Hematopoietic multipotent progenitor cell treated with erythropoietin and hydrocortisone succinate and interleukin-3 and kit ligand, for 4 days (in vitro differentiated cells): ENCODE results near the gene CPXM1.
"Not testable (repeated sequence)": the region's sequence is repeated elsewhere in the genome, so short reads cannot be mapped to it uniquely, and the experiment has no call there.

Experiments used
- DNase-seq: peaks from one replicate; pipeline ENCODE4 v3.0.0-alpha.2; 2015

CPXM1 gene

DNA sequence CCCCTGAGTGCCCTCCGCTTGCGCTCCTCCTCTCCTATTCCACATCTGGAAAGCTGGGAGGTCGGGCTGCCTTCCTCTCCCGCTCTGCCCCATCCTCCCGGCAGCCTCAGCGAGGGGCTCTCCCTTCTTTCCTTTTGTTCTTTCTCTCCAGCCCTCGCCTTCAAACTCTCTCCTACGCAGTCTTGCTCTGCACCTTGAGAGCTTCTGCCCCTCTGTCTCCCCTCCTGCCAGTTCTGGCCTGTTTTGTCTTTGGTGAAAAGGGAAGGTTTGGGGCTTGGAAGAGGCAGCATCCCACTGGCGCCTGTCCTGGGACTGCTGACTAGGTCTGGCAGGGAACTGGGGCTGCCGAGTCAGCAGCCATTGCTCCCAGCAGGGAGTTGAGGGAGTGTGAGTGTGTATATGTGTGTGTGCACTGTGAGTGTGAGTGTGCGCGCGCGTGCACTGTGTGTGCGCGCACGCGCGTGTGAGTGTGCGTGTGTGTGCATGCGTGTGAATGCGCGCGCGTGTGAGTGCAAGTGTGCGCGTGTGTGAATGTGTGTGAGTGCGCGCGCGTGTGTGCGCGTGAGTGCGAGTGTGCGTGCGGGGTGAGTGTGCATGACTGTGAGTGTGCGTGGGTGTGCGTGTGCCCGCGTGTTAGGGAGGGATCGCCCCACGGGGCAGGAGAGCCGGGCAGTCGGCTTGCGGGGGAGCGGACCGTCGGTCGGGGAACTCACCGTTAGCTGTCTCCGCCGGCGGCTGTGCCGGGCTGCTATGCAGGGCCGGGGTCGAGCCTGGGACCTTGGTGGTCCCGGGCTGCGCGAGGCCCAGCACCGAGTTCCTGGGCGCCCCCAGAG is 523 bp downstream of the CPXM1 start:
- peak; percentile 55 for DNase-seq

DNA sequence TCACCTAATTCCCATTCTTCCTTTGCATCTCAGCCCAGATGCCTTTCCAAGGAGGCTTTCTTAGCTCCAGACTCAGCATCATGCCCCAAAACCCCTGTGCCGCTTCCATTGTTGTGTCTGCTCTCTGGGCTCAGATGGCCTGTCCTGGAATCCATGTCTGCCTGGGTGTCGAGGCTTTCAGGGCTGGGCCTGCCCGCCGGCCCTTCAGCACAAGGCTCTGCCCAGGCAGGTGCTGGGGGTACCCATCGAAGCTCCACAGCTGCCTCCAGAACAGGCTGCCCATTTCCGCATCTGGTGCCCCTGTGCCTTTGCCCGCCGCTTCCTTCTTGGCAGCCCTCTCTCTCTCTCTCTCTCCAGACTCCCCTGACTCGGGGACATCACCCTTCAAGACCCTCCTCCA is 1.2 kb downstream of the CPXM1 start:
- DNase-seq, result peak; percentile 46

DNA sequence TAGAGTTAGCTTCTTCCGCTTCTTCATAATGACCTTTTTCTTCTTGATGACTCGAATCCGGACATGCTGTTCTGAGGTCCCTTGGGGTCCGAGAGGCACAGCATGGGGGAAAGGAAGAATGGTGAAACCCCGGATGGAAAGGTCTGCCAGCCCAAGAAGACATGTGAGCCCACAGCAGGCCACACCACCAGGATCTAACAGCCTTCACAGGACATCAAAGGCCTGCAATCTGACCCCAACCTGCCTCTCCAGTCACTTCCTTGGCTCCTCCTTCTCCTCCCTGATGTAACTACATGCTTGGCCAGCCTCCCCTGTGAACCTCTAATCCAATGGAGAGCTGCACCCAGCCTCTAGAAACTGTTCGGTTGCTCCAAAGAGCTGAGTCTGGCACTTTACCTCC is 1.6 kb downstream of the CPXM1 start:
- DNase-seq, result peak; percentile 57

DNA sequence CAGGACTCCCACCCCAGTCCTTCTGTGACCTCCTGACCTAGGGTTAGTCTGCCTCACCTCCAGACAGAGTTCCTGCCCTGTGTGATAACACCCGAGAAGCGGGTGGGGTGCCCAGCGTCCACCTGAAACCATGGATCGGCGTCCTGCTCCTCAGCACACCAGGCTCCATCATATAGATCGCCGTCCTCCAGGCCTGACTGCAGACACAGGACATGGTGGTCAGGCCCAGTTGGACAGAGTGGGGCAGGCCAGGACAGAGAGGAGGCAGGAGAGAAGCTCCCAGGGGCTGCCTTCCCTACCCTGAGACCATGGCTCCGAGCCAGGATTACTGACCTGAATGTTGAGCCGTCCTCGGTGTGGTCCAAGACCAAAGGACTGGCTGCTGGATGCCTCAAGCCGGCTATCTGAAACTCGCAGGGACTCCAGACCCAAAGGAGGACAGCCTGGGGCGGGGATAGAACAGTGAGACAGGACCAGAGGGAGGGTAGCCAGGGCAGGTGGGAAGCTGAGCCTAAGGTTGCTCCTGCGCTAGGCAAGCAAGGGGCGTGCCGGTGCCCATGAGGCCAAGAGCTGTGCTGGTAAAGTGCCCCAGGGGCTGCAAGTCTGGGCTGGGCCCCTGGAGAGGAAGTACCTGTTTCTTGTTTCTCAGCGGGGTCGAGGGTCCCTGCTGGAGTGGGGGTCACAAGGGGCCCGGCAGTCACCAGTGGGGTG is 2.2 kb downstream of the CPXM1 start:
- DNase-seq, result no peak

DNA sequence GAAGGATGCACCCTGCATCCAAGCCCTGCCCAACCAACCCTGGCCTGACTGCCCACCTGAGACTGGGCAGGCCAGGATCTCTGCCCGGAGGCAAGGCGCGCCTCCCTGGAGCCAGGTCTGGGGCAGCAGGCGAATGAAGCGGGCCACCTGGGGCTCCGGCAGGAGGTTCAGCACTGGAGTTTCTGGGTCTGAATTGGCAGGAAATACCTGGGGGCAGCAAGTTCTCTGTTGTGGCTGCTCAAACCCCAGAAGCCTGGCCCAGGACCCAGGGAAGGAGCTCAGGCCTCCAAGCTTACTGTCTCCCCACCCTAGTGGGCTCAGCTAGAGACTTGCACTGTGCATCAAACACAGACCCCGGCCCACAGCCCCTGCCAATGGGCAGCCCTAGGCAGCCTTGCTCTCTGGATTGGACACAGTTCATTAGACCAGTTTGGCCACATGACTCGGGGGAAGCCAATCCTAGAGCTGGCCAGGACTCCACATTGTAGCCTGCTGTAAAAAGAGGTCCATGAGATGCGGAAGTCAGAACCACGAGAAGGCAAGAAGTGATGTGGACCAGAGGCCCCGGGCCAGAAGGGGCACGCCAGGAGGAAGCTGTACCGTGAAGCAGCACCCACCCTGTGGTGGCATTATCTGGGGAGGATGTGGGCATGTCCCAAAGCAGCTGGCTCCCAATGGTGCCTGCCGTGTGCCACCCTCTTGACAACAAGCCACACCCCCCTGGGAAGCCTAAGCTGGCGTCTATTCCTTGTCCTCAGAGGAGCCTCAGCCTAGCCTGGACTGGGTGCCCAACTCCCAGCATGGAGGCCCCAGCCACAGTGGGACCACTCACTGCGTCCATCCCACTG is 3.1 kb downstream of the CPXM1 start:
- peak; percentile 37 for DNase-seq

DNA sequence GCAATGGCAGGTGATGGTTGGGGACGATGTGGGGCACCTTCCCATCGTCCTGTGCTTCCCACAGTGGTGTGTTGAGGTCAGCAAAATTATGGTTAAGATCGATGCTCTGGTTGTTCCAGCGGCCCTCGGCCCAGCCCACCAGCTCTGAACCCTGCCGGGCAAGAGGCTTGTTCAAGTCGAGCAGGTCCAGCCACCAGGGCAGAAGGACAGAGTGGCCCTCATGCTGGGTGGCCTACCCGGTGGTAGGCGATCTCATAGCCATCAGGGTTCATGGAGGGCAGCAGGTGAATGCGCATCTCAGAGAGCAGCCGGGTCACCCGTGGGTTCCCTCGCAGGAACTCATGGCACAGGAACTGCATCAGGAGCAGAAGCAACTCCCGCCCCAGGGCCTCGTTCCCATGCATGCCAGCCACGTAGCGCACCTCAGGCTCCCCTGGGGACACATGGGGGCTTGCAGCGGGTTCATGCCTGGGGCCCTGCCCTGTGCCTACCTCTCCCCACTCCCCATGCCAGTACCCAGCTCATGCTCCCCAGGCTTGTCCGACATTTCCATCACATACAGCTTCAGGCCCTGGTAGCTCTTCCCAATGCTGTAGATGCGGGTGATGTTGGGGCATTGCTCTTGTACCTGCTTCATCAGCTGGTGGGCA is 4.3 kb downstream of the CPXM1 start:
- no peak for DNase-seq

DNA sequence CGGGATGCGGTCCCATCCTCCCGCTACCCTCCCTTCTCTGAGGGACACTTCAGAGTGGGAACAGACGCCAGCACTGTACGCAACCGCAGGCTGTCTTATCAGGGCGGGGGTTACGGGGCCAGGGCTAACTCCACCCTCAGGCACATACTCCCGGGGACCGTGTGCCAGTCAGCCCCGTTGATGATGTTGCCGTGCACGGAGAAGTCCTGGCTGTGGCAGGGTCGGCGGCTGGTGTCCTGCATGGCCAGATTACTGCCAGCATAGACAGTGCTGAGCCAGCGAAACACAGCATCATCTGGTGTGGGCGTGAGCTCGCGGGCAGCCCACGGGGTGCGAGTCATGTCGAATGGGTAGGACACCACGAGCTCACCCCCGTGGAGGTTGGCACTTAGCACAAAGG is 5.0 kb downstream of the CPXM1 start:
- peak; percentile 77 for DNase-seq

DNA sequence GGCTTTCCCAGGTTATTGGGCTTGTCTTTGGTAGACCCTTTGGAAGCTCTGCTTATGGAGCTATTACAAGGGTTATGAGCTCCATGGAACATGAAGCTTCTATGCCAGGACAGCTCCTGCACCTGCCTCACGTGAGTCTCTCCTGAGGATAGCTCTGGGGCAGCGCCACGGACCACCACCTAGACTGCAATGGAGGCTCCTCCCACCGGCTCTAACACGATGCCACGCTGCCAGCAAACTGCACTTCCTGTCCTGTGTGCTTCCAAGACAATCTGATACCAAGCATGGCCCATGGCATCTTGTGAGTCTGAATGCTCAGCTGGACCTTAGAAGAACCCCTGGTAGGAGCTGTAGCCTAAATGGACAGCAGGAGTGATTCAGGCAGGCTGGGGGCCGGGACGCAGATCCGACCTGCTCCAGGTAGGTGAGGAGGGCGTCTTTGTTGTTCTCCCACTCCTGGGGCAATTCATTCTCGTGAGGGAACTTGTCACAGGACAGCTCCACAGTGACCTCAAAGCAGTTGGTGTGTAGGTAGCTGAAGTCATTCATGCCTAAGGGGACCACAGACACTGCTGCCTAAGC is 5.5 kb downstream of the CPXM1 start:
- no peak for DNase-seq

DNA sequence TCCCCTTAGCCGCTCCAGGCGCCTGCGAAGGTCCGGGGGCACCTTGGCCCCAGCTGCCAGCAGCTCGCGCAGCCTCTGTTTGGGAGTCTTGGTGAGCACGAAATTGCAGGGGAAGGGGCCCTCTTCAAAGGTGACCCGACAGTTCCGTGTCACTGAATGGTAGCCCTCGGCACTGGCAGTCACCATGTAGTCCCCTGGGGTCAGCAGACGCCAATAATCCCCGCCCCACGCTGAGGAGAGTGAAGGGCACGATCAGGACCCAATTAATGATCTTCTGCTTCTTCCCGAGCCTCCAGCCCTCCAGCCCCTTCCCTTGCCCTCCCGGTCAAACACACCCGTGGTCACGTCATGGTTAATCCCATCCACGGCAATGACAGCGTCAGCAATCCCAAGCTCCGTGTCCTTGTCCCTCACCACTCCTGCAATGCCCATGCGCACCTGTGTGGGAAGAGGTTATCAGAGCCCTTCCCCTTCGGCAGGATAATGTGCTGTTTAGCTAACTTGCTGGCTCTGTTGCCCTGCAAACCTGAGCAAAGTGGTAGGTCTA is 6.2 kb downstream of the CPXM1 start:
- no peak for DNase-seq

DNA sequence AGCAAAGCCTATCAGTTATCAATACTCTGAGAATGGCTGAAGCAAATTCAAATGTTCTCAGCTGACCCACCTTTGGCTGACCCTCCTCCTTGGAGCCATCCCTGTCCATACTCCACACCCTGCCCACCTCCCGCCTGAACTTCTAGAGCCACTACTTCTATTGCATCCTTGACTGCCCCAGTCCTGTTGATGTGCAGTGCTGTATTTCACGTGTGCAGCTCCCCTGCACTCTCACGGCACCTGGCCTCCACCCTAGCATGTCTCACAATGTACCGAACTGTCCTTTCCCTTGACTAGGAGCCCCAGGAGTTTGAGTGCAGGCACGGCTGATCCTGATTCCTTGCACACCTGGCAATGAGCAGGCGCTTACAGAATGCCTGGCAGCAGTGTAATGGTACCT is 7.0 kb downstream of the CPXM1 start:
- no peak for DNase-seq

DNA sequence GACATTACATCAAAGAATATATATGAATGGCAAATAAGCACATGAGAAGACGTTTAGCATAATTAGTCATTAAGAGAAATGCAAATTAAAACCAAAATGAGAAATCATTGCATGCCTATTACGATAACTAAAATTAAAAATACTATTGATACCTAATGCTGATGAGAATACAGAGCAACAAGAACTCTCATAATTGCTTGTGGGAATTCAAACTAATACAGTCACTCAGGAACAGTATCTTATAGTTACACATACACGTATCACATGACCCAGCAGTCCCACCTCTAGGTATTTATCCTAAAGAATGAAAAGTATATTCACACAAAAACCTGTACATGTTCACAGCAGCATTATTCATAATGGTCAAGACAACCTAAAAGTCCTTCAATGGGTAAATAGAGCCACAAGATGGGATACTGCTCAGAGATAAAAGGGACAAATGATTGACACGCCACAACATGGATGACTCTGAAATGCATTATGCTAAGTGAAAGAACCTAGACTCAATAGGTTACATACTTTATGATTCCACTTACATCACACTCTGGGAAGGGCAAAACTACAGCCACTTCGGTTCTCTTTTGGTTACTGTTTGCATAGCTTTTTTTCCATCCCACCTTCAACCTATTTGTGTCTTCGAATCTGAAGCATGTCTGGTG is 16.4 kb downstream of the CPXM1 start:
- no peak for DNase-seq

DNA sequence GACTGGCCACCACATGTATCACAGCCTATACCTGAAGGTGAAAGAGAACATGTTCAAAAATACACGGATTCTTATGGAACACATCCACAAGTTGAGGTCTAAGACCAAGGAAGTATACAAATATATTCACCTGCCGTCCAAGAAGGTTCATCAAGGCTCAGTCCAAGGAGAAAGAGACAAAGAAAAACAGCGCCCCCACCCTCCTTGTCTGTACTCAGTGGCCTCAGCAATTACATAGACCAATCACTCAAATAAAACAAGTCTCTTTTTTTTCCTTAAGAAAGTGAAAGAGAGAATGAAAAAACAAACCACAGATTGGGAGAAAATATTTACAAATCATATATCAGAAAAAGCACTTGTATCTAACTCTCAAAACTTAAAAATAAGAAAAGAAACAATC is 19.5 kb downstream of the CPXM1 start:
- no peak for DNase-seq

DNA sequence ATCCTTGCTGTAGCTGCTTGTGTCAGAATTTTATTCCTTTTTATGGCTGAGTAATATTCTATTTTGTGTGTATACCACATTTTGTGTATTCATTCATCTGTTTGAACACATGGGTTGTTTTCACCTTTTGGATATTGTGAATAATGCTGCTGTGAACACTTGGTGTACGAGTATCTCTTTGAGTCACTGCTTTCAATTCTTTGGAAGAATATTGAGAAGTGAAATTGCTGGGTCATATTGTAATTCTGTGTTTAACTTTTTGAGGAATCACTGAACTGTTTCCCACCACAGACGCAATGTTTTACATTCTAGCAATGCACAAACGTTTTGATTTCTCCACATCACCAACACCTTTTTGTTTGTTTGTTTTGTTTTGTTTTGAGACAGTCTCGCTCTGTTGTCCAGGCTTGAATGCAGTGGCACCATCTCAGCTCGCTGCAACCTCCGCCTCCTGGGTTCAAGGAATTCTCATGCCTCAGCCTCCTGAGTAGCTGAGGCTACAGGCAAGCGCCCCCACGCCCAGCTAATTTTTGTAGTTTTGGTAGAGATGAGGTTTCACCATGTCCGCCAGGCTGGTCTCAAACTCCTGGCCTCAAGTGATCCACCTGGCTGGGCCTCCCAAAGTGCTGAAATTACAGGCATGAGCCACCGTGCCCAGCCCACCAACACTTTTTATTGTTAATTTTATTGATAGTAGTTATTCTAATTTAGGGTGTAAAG is 21.7 kb downstream of the CPXM1 start:
- DNase-seq, result no peak

DNA sequence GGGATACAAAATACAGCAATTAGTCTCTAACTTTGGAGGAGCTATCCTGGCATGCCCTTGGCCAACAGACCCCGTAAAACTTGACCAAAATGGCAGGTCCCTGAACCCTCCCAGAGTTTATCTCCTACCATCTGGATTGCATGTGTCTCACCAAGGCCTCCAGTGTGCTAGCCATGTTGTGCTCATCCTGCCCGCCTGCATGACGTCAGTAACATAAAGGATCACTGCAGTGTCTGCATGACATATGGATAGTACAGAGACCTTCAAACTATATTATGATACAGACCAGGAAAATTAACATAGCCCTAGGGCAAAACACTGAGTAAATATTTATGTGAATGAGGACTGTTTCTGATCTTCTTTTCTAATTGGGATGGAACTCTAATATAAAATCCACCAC is 25.3 kb downstream of the CPXM1 start:
- no peak for DNase-seq

DNA sequence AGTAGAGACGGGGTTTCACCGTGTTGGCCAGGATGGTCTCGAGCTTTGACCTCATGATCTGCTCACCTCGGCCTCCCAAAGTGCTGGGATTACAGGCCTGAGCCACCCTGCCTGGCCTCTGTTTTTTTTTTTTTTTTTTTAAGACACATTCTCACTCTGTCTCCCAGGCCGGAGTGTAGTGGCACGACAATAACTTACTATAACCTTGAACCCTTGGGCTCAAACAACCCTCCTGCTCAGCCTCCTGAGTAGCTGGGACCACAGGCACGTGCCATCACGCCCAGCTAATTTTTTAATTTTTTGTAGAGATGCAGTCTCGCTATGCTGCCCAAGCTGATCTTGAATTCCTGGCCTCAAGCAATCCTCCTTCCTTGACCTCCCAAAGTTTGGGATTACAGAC is 26.6 kb downstream of the CPXM1 start:
- no peak for DNase-seq

DNA sequence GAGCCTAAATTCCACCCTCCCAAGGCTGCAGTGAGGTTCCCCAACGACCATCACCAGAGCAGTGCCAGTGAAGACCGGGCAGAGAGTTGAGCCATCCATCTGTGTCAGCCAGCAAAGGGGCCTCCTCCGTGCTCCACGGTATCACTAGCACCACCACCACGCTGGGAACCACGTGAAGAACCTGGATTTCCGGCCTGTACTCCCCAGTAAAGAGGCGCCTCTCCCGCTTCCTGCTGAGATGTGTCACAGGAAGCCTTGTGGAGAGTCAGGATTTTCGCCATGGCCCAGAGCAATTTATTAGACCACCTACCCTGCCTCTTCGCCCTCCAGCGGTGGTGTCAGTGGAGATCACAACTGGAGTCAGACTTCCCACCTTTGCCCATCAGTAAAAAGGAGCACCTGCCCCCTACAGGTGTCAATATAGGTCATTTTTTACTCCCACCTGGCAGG is 28.8 kb downstream of the CPXM1 start:
- no peak for DNase-seq

DNA sequence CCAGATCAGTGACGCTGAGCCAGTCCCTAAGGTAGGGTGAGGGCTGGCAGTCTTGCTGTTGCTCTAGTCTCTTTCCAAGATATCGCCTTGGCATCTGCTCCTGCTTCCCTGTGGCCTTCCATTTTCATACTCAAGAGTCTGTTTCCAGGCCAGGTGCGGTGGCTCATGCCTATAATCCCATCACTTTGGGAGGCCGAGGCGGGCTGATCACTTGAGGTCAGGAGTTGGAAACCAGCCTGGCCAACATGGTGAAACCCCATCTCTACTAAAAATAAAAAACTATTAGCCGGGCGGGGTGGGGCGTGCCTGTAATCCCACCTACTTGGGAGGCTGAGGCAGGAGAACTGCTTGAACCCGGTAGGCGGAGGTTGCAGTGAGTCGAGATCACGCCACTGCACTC is 30.3 kb downstream of the CPXM1 start:
- DNase-seq, result not testable (repeated sequence)

DNA sequence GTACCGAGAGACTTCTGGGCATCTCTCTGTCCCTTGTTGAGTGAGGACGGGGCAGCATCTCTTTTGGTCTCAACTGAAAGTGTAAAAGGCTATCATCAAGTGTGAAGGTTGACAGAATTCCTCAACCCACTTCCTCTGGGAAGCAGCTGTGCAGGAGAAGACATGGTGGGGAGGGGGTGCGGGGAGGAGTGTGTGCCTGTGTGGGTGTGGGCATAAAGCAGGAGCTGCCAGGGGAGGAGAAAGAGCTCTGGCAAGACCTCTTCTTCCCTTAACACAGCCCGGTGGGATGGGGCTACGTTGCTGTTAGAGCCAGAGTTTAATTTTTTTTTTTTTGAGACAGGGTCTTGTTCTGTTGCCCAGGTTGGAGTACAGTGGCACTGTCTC is 31.8 kb downstream of the CPXM1 start:
- no peak for DNase-seq

DNA sequence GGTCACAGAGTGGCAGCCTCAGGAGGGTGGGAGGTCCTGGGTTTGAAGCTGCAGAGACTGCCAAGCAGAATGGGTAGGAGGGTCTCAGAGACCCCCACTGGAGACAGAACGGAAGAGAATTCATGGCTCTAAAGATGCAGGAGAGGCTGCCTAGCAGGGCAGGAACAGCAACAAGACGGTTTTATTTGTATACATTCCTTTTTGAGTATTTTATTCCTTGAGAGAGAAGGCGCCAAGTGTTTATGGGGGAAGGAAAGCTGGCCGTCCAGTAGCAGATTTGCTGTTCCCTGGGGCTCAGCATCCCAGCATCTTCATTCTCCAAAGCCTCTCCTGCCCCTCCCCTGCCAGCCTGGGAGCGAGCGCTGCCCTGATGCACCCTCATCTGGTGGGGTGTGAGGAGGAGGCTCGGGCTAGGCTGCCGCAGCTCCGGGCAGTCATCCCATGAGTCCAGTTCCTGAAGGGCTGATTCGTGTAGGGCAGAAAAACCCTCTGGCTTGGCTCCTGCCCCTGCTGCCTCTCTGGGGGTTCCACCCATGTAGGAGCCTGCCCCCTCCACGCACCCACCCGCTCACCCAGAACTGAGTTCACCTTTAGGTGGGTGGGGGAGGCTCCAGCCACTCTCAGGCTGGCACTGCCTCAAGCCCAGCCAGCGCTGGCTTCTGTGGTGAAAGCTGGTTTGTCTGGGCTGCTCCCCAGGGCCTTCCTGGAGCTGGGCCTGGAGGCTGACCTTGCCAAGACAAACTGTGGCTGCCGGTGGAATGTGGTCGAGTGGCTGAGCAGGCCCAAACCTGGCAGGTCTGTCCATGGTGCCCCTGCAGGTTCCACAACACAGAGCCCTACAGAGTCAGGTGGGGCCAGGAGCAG is 32.4 kb downstream of the CPXM1 start:
- DNase-seq, result no peak

DNA sequence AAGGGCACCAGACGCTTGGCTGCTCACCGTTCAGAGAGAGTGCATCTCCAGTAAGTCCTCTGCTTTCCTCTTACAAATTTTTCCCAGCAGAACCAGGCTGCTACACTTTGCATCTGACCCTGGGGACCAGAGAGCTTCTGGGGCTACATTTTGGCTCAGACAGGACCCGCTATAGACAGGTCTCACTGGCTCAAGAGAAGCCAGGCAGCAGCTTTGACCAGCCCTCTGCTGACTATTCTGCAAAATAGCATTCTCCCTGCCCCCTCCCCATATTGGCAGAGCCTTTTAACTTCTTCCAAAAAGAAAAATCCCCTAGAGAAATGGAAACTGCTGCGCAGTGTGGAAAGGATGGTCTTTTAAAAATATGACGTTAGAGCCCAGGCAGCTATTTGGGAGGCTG is 37.2 kb downstream of the CPXM1 start:
- DNase-seq, result no peak
